GM23338 (cell line): Measurements from ENCODE around the gene TMEM239. TPM values are rescaled to one million over a fixed set of nuclear protein-coding genes. Genes with fewer than 3 reads are reported as not detected.

Source experiments
- ATAC-seq: fragments of 200-7000 bp; cut with Tn5 transposase; 3 replicates; pipeline ENCODE4 v1.9.1; 2020
- DNase-seq: peaks from one replicate; pipeline ENCODE4 v3.0.0-alpha.2; 2015; ENCODE audit warnings: low spot score
- H2AFZ ChIP-seq: fragments of 200-600 bp; sonication (generic); 2 replicates; pipeline ENCODE4 v1.8.0; 2016; ENCODE audit warnings: antibody characterized with exemption, mild to moderate bottlenecking, moderate library complexity
- H3F3A ChIP-seq: fragments of 200-600 bp; sonication (generic); replicated peaks from 2 replicates; pipeline ENCODE4 v1.8.0; 2017; ENCODE audit warnings: antibody characterized with exemption, mixed run types, low read depth
- H3K27ac ChIP-seq: fragments of 200-600 bp; sonication (generic); 2 replicates; pipeline ENCODE4 v1.6.1; 2016; ENCODE audit warnings: low read depth
- H3K27me3 ChIP-seq: fragments of 200-600 bp; sonication (generic); 2 replicates; pipeline ENCODE4 v1.8.0; 2016; ENCODE audit warnings: mild to moderate bottlenecking, mixed run types, moderate library complexity; ENCODE audit not compliant: insufficient read depth
- H3K36me3 ChIP-seq: fragments of 200-600 bp; sonication (generic); 2 replicates; pipeline ENCODE4 v1.8.0; 2016; ENCODE audit warnings: mild to moderate bottlenecking; ENCODE audit not compliant: insufficient read depth
- H3K4me1 ChIP-seq: fragments of 200-600 bp; sonication (generic); 2 replicates; pipeline ENCODE4 v1.8.0; 2016; ENCODE audit warnings: mild to moderate bottlenecking, moderate library complexity; ENCODE audit not compliant: insufficient read depth
- H3K4me2 ChIP-seq: fragments of 200-600 bp; sonication (generic); 2 replicates; pipeline ENCODE4 v1.7.1; 2017; ENCODE audit warnings: mixed run types
- H3K4me3 ChIP-seq: fragments of 200-600 bp; sonication (generic); 2 replicates; pipeline ENCODE4 v1.6.1; 2016; ENCODE audit warnings: mixed run types
- H3K79me2 ChIP-seq: fragments of 200-600 bp; sonication (generic); replicated peaks from 2 replicates; pipeline ENCODE4 v1.8.0; 2017; ENCODE audit warnings: mild to moderate bottlenecking; ENCODE audit not compliant: insufficient read depth
- H3K9me2 ChIP-seq: fragments of 200-600 bp; sonication (generic); 2 replicates; pipeline ENCODE4 v1.8.0; 2017; ENCODE audit not compliant: insufficient read depth
- H4K20me1 ChIP-seq: fragments of 200-600 bp; sonication (generic); replicated peaks from 2 replicates; pipeline ENCODE4 v1.8.0; 2017; ENCODE audit warnings: mild to moderate bottlenecking; ENCODE audit not compliant: insufficient read depth
- H3K27ac Mint-ChIP-seq: 2 replicates; pipeline ENCODE4 v1.8.0; 2020; ENCODE audit warnings: inconsistent platforms, mild to moderate bottlenecking, moderate library complexity, mixed read lengths
- H3K27me3 Mint-ChIP-seq: 3 replicates; pipeline ENCODE4 v1.8.0; 2022; ENCODE audit warnings: low read depth, mild to moderate bottlenecking, moderate library complexity, mixed read lengths, inconsistent platforms; ENCODE audit not compliant: insufficient read depth, poor library complexity
- H3K36me3 Mint-ChIP-seq: 3 replicates; pipeline ENCODE4 v1.8.0; 2021; ENCODE audit warnings: low read depth, mild to moderate bottlenecking, inconsistent platforms, moderate library complexity, mixed read lengths
- H3K4me1 Mint-ChIP-seq: 3 replicates; pipeline ENCODE4 v1.8.0; 2020; ENCODE audit warnings: mild to moderate bottlenecking, inconsistent platforms, mixed read lengths
- H3K4me3 Mint-ChIP-seq: 3 replicates; pipeline ENCODE4 v1.8.0; 2021; ENCODE audit warnings: moderate library complexity, mild to moderate bottlenecking, inconsistent platforms, mixed read lengths
- H3K9me3 Mint-ChIP-seq: 3 replicates; pipeline ENCODE4 v1.8.0; 2020; ENCODE audit warnings: moderate library complexity, mild to moderate bottlenecking, inconsistent platforms, mixed read lengths
- CREB1 ChIP-seq: fragments of 250-450 bp; sonication (Bioruptor Pico); IDR thresholded peaks from 2 replicates; pipeline ENCODE4 v1.5.0; 2020; ENCODE audit warnings: low read depth, mild to moderate bottlenecking, moderate library complexity
- CTCF ChIP-seq, 2 experiments: fragments of 200-600 bp in 1 of 2; sonication (generic) in 1 of 2; conservative IDR thresholded peaks; 2 replicates each; pipeline versions ENCODE4 v1.5.1 to v1.6.1; 2016 to 2017; ENCODE audit warnings: antibody characterized with exemption in 2 of 2, low read depth in 2 of 2, mild to moderate bottlenecking in 2 of 2, moderate library complexity in 1 of 2
- ETS1 ChIP-seq: IDR thresholded peaks from 2 replicates; pipeline ENCODE4 v1.6.1; 2016; ENCODE audit warnings: antibody characterized with exemption
- EZH2 ChIP-seq: fragments of 200-600 bp; sonication (generic); IDR thresholded peaks from one replicate; pipeline ENCODE4 v1.8.0; 2017; ENCODE audit warnings: antibody characterized with exemption, mild to moderate bottlenecking, low read depth; ENCODE audit not compliant: unreplicated experiment
- EZH2phosphoT487 ChIP-seq: fragments of 200-600 bp; sonication (generic); IDR thresholded peaks from one replicate; pipeline ENCODE4 v1.8.1; 2018; ENCODE audit warnings: antibody characterized with exemption; ENCODE audit not compliant: unreplicated experiment
- JUNB ChIP-seq: IDR thresholded peaks from one replicate; pipeline ENCODE4 v1.6.1; 2016; ENCODE audit warnings: antibody characterized with exemption; ENCODE audit not compliant: unreplicated experiment
- NANOG ChIP-seq: IDR thresholded peaks from 2 replicates; pipeline ENCODE4 v1.6.1; 2016; ENCODE audit warnings: antibody characterized with exemption, borderline replicate concordance
- POLR2AphosphoS5 ChIP-seq: IDR thresholded peaks from 2 replicates; pipeline ENCODE4 v1.6.1; 2016; ENCODE audit warnings: antibody characterized with exemption, low read depth
- STAT1 ChIP-seq: IDR thresholded peaks from one replicate; pipeline ENCODE4 v1.6.1; 2016; ENCODE audit warnings: antibody characterized with exemption; ENCODE audit not compliant: unreplicated experiment
- ZNF114 ChIP-seq: fragments of 250-450 bp; sonication (Bioruptor Pico); IDR thresholded peaks from 2 replicates; pipeline ENCODE4 v1.5.0; 2020; ENCODE audit warnings: mild to moderate bottlenecking, moderate library complexity
- ZNF331 ChIP-seq: fragments of 250-450 bp; sonication (Bioruptor Pico); IDR thresholded peaks from 2 replicates; pipeline ENCODE4 v1.5.0; 2020; ENCODE audit warnings: low read depth, mild to moderate bottlenecking, moderate library complexity
- ZNF462 ChIP-seq: fragments of 250-450 bp; sonication (Bioruptor Pico); IDR thresholded peaks from 2 replicates; pipeline ENCODE4 v1.5.0; 2020; ENCODE audit warnings: mild to moderate bottlenecking, moderate library complexity
- polyA plus RNA-seq: library from polyadenylated mRNA; unstranded; fragments of >200 nt; fragmentation: Nextera tagmentation; extraction: Ambion mirVana; gene quantifications from 2 replicates; pipeline ENCODE4 v1.2.1, GENCODE V29; 2016
- total RNA-seq: library from RNA; depleted of rRNA; stranded (reverse); fragments of >200 nt; shearing (Covaris generic); gene quantifications from 2 replicates; pipeline ENCODE4 v1.2.3, GENCODE V29; 2014

Gene TMEM239
- total and polyA plus RNA-seq, 2 experiments from 2014 or later, result not detected

GRCh38 chr20:2826655-2827054 is 10.5 kb downstream of the TMEM239 start:
- Mint-ChIP-seq H3K4me1 (peaks cover 2% of the 10 kb centered on the region; the same call in 1 of the 3 replicates), H3K27me3 (peaks cover 10% of the 10 kb centered on the region), H3K4me3 (no peak overlapping the region), H3K27ac (no peak overlapping the region), H3K9me3 (peaks cover 12% of the 10 kb centered on the region), H3K36me3 (peaks cover 6% of the 10 kb centered on the region; the same call in 2 of the 3 replicates)
- Histone ChIP-seq H4K20me1 (no peaks in the 10 kb centered on the region), H3K4me3 (no peak overlapping the region), H3K27me3 (peaks cover 43% of the 10 kb centered on the region), H3K4me1 (no peaks in the 10 kb centered on the region; the same call in 1 of the 2 replicates), H3K9me2 (no peaks in the 10 kb centered on the region), H3K27ac (no peak overlapping the region), H3K4me2 (no peak overlapping the region), H3K36me3 (no peaks in the 10 kb centered on the region), H2AFZ (no peak overlapping the region), H3K79me2 (no peaks in the 10 kb centered on the region), H3F3A (no peaks in the 10 kb centered on the region)
- TF ChIP-seq ETS1 (no peak), ZNF331 (CRISPR knock-in tag) (no peak)
- ATAC-seq (no peak), DNase-seq (no peak)

GRCh38 chr20:2829376-2829775 is 13.2 kb downstream of the TMEM239 start:
- Mint-ChIP-seq H3K9me3 (peaks cover 5% of the 10 kb centered on the region; the same call in 2 of the 3 replicates), H3K27me3 (peaks cover 4% of the 10 kb centered on the region), H3K4me3 (no peak overlapping the region)
- TF ChIP-seq ZNF331 (CRISPR knock-in tag) (no peak), NANOG (no peak), ZNF462 (CRISPR knock-in tag) (no peak), EZH2phosphoT487 (no peak), EZH2 (no peak), JUNB (no peak), POLR2AphosphoS5 (no peak), ZNF114 (CRISPR knock-in tag) (no peak), STAT1 (no peak), CREB1 (CRISPR knock-in tag) (no peak), CTCF (conservative IDR thresholded peaks at IDR 0.05; ENCODE audit: low read depth in 2 of 2) (no peak), ETS1 (no peak)

More at GRCh38 chr20:2829376-2829775, 13.2 kb downstream of the TMEM239 start:
- no peaks in the 10 kb centered on the region for H3K79me2 ChIP-seq
- Mint-ChIP-seq H3K36me3 (0 out of 3 replicates have a peak, but pooled peaks cover 4% of the 10 kb centered on the region), H3K27ac (no peak overlapping the region), H3K4me1 (no peaks in the 10 kb centered on the region)
- H3K4me1 ChIP-seq, result no peaks in the 10 kb centered on the region
- H3F3A ChIP-seq, result no peaks in the 10 kb centered on the region
- peaks cover 35% of the 10 kb centered on the region for H3K27me3 ChIP-seq
- H3K27ac ChIP-seq, result no peak overlapping the region
- no peak for DNase-seq
- H4K20me1 ChIP-seq, result no peaks in the 10 kb centered on the region
- H3K4me2 ChIP-seq, result no peak overlapping the region
- H3K36me3 ChIP-seq, result no peaks in the 10 kb centered on the region
- H3K4me3 ChIP-seq, result no peak overlapping the region
- H2AFZ ChIP-seq, result no peak overlapping the region
- no peak for ATAC-seq
- no peaks in the 10 kb centered on the region for H3K9me2 ChIP-seq
